Mesendoderm (in vitro differentiated cells): ENCODE data around the gene MGAT5.

Source experiments
- DNase-seq: peaks from one replicate; pipeline ENCODE4 v3.0.0; 2013
- H2AK5ac ChIP-seq: 2 replicates; pipeline ENCODE4 v1.6.1; 2013; ENCODE audit warnings: low read length, inconsistent platforms
- H2BK120ac ChIP-seq: 2 replicates; pipeline ENCODE4 v1.6.1; 2013; ENCODE audit warnings: low read depth, mild to moderate bottlenecking, low read length, moderate library complexity, mixed read lengths
- H2BK15ac ChIP-seq: replicated peaks from 2 replicates; pipeline ENCODE4 v1.6.1; 2013; ENCODE audit warnings: low read depth, mild to moderate bottlenecking, moderate library complexity
- H2BK5ac ChIP-seq: 2 replicates; pipeline ENCODE4 v1.6.1; 2013; ENCODE audit warnings: low read length, inconsistent platforms
- H3K18ac ChIP-seq: 2 replicates; pipeline ENCODE4 v1.6.1; 2013; ENCODE audit warnings: mild to moderate bottlenecking, low read length, mixed read lengths
- H3K23ac ChIP-seq: one replicate; pipeline ENCODE4 v1.6.1; 2013; ENCODE audit warnings: low read length
- H3K27ac ChIP-seq: 2 replicates; pipeline ENCODE4 v1.5.1; 2013; ENCODE audit warnings: low read depth, mild to moderate bottlenecking, inconsistent platforms, low read length, moderate library complexity
- H3K27me3 ChIP-seq: 2 replicates; pipeline ENCODE4 v1.6.1; 2013; ENCODE audit warnings: low read length, control low read depth, mild to moderate bottlenecking, inconsistent platforms; ENCODE audit not compliant: insufficient read depth, poor library complexity
- H3K36me3 ChIP-seq: 2 replicates; pipeline ENCODE4 v1.6.1; 2013; ENCODE audit warnings: low read length, inconsistent platforms; ENCODE audit not compliant: control insufficient read depth, insufficient read depth
- H3K4ac ChIP-seq: one replicate; pipeline ENCODE4 v1.6.1; 2013; ENCODE audit warnings: low read depth, mild to moderate bottlenecking, low read length, moderate library complexity
- H3K4me1 ChIP-seq: 2 replicates; pipeline ENCODE4 v1.6.1; 2013; ENCODE audit warnings: low read depth, low read length, inconsistent platforms; ENCODE audit not compliant: control insufficient read depth
- H3K4me2 ChIP-seq: 2 replicates; pipeline ENCODE4 v1.6.1; 2013; ENCODE audit warnings: low read length
- H3K4me3 ChIP-seq: 2 replicates; pipeline ENCODE4 v1.5.1; 2013; ENCODE audit warnings: mild to moderate bottlenecking, low read length
- H3K56ac ChIP-seq: one replicate; pipeline ENCODE4 v1.6.1; 2013; ENCODE audit warnings: low read length
- H3K79me1 ChIP-seq: 2 replicates; pipeline ENCODE4 v1.6.1; 2013; ENCODE audit warnings: low read length, inconsistent platforms
- H3K79me2 ChIP-seq: 2 replicates; pipeline ENCODE4 v1.6.1; 2013; ENCODE audit warnings: mild to moderate bottlenecking, low read length; ENCODE audit not compliant: control insufficient read depth, insufficient read depth
- H3K9ac ChIP-seq: 2 replicates; pipeline ENCODE4 v1.6.1; 2013; ENCODE audit warnings: low read length, inconsistent platforms
- H4K5ac ChIP-seq: one replicate; pipeline ENCODE4 v1.6.1; 2013; ENCODE audit warnings: low read length
- H4K8ac ChIP-seq: one replicate; pipeline ENCODE4 v1.6.1; 2013; ENCODE audit warnings: low read depth, mild to moderate bottlenecking, control low read depth, low read length, moderate library complexity
- WGBS: extraction: QIAGEN DNeasy Blood & Tissue Kit; methylation state at CpG from one replicate; pipeline ENCODE4 v1.1.7; 2013; ENCODE audit warnings: low lambda C conversion rate, missing lambda C conversion rate; ENCODE audit not compliant: insufficient coverage; ENCODE audit errors: extremely low coverage; 5-methylcytosine and 5-hydroxymethylcytosine counted together

The MGAT5 gene

DNA sequence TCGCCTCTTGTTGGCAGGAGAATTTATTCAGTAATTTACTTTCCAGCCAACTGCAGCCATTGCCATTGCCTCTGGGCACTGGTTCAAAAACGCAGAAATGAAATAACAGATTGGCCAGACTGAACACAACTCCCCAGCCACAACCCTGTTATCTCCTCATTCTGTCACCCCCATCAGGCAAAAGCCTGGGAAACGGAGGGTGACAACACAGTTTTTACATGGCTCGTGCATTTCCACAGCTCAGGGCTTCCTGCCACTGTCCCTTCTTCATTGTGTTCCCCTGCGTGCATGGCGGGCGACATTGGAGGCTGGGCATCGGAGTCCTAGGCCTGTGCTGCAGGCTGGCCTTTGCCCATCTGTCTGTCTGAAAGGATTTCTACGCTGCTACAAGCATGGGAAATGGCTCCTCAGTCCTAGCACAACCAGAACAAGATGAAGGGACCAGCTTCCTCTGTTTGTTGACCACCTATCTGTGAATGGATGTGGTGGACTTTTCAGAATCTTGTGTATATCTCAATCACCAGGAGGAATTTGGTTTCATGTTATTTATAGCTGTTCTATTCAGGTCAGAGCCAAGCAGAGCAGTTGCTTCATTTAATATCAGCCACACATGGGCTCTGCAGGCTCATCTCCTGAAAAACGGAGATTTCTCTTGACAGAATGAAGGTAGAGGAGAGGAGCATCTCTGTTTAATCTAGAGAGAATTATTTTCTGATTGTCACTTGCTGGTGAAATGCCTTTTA is 107.0 kb downstream of the MGAT5 start:
- no peak for DNase-seq
- Histone ChIP-seq H2AK5ac (no peak overlapping the region), H3K56ac (no peak overlapping the region), H2BK15ac (no peak overlapping the region), H3K36me3 (no peaks in the 10 kb centered on the region), H3K18ac (no peak overlapping the region), H3K9ac (no peak overlapping the region), H3K4ac (no peak overlapping the region), H3K4me3 (no peak overlapping the region), H3K79me1 (no peaks in the 10 kb centered on the region), H2BK120ac (no peak overlapping the region), H3K23ac (no peak overlapping the region), H3K27me3 (no peaks in the 10 kb centered on the region), H3K4me1 (no peaks in the 10 kb centered on the region), H4K8ac (no peak overlapping the region), H2BK5ac (no peak overlapping the region), H3K27ac (no peak overlapping the region), H3K79me2 (no peaks in the 10 kb centered on the region), H4K5ac (no peak overlapping the region), H3K4me2 (no peak overlapping the region)
- WGBS: no CpG with 5 or more reads among the region's 10 CpGs

DNA sequence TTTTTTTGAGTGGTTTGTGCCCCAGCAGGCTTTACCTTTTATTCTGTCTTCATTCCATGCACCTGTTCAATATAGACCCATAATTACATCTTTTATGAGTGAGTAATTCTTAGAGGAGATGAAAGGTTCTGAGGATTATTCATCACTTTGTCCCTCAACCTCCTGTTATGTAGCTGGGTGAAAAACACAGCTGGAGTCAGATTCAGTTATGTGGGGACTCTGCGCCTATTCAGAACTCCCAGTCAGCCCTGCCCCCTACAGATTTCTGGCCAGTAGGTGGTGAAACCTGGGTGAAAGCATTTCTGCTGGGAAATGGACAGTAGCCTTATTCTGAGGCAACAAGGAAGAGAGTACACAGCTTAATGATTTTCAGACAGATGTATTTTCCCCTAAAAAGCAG is 107.8 kb downstream of the MGAT5 start:
- no peaks in the 10 kb centered on the region for H3K79me1 ChIP-seq

DNA sequence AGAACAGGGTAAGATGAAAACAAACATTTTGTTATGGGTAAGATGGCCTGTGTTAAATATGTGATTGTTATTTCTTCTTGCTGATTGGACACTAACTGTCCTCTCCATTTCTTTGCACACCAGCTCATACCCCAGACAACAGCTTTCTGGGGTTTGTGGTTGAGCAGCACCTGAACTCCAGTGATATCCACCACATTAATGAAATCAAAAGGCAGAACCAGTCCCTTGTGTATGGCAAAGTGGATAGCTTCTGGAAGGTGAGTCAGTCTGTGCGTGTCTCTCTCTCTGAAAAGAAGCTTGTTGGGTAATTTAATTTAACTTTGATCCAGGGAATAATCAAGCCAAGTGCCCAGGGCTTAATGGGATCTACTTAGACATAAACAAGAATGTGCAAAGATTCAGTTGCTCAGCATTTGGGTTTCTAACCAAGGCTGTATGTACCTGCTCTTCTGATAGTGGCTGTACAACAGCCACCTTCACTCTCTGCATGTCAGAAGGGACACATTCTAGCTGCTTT is 108.3 kb downstream of the MGAT5 start:
- no CpG with 5 or more reads among the region's 1 CpG for WGBS
- H3K4ac ChIP-seq: no peak overlapping the region
- no peak overlapping the region for H2BK5ac ChIP-seq
- H3K4me1 ChIP-seq: no peaks in the 10 kb centered on the region
- H3K27ac ChIP-seq: no peak overlapping the region
- no peak overlapping the region for H3K9ac ChIP-seq
- H4K8ac ChIP-seq: no peak overlapping the region
- H3K23ac ChIP-seq: no peak overlapping the region
- no peak overlapping the region for H3K18ac ChIP-seq
- H3K79me2 ChIP-seq: no peaks in the 10 kb centered on the region
- no peak overlapping the region for H2BK15ac ChIP-seq
- no peak overlapping the region for H2AK5ac ChIP-seq
- H4K5ac ChIP-seq: no peak overlapping the region
- no peak overlapping the region for H3K56ac ChIP-seq
- H3K4me2 ChIP-seq: no peak overlapping the region
- no peak for DNase-seq
- no peaks in the 10 kb centered on the region for H3K79me1 ChIP-seq
- no peak overlapping the region for H2BK120ac ChIP-seq
- no peak overlapping the region for H3K4me3 ChIP-seq
- no peaks in the 10 kb centered on the region for H3K36me3 ChIP-seq
- no peaks in the 10 kb centered on the region for H3K27me3 ChIP-seq

More for the DNA sequence above, 107.8 kb downstream of the MGAT5 start:
- H4K8ac ChIP-seq: no peak overlapping the region
- H3K9ac ChIP-seq: no peak overlapping the region
- H3K27me3 ChIP-seq: no peaks in the 10 kb centered on the region
- H3K4me2 ChIP-seq: no peak overlapping the region
- DNase-seq: no peak
- no peak overlapping the region for H3K56ac ChIP-seq
- H2BK5ac ChIP-seq: no peak overlapping the region
- no peak overlapping the region for H4K5ac ChIP-seq
- H3K79me2 ChIP-seq: no peaks in the 10 kb centered on the region
- no peak overlapping the region for H3K23ac ChIP-seq
- no CpG with 5 or more reads among the region's 1 CpG for whole genome bisulfite sequencing
- H3K4ac ChIP-seq: no peak overlapping the region
- H2BK15ac ChIP-seq: no peak overlapping the region
- no peaks in the 10 kb centered on the region for H3K4me1 ChIP-seq
- no peaks in the 10 kb centered on the region for H3K36me3 ChIP-seq
- no peak overlapping the region for H2AK5ac ChIP-seq
- no peak overlapping the region for H3K18ac ChIP-seq
- H3K27ac ChIP-seq: no peak overlapping the region
- H2BK120ac ChIP-seq: no peak overlapping the region
- no peak overlapping the region for H3K4me3 ChIP-seq

DNA sequence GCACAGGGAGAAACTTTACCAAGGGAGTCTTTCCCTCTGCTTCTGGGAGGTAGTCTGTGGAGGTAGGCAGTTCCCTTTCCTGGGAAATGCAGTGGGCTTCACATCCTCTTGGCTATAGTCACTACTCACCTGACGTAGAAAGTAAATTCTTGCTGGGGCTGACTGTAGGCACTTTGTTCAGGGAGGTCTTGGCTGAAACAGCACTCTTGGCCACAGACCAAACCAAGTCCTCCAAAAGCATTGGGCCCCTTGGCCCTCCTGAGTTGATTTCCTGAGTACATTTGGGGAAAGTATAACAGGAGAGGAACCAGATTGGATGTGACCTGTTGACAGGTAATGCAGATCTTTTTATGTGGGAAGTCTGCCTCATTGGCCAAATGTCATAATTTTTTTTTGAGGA is 108.9 kb downstream of the MGAT5 start:
- H3K4me1 ChIP-seq: no peaks in the 10 kb centered on the region
- no peaks in the 10 kb centered on the region for H3K36me3 ChIP-seq
- H3K27ac ChIP-seq: no peak overlapping the region
- no peak overlapping the region for H3K18ac ChIP-seq
- H3K56ac ChIP-seq: no peak overlapping the region
- no peaks in the 10 kb centered on the region for H3K79me2 ChIP-seq
- no peaks in the 10 kb centered on the region for H3K79me1 ChIP-seq
- no peak overlapping the region for H2BK5ac ChIP-seq
- no peak overlapping the region for H3K23ac ChIP-seq
- no peak for DNase-seq
- H3K27me3 ChIP-seq: no peaks in the 10 kb centered on the region
- WGBS: no CpG with 5 or more reads among the region's 1 CpG
- no peak overlapping the region for H4K8ac ChIP-seq
- H4K5ac ChIP-seq: no peak overlapping the region
- no peak overlapping the region for H2AK5ac ChIP-seq
- no peak overlapping the region for H3K4me3 ChIP-seq
- no peak overlapping the region for H2BK120ac ChIP-seq
- no peak overlapping the region for H3K9ac ChIP-seq
- no peak overlapping the region for H2BK15ac ChIP-seq
- H3K4ac ChIP-seq: no peak overlapping the region
- H3K4me2 ChIP-seq: no peak overlapping the region

DNA sequence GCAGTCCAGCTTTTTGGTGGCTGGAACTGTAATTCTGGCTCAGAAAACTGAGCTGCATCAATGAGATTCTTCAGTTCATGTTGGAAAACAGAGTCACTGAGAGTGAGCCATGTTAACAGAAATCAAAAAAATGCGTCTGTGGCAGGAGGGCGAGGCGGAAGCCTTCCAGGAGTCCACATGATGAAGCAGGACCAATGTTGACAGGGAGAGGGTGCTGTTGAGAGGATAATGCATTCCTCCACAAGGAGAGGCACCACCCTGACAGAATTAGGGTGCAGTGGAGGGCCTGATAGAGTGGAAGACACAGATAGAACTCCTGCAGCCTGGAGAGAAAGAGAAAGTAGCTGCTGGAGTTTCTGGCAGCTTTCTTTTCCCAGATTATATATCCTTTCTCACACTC is 111.5 kb downstream of the MGAT5 start:
- Histone ChIP-seq H4K5ac (no peak overlapping the region), H4K8ac (no peak overlapping the region), H2AK5ac (no peak overlapping the region), H2BK15ac (no peak overlapping the region), H3K36me3 (no peaks in the 10 kb centered on the region), H3K9ac (no peak overlapping the region), H3K18ac (no peak overlapping the region), H3K4me2 (no peak overlapping the region), H3K4me1 (no peaks in the 10 kb centered on the region), H3K79me1 (no peaks in the 10 kb centered on the region), H3K27me3 (no peaks in the 10 kb centered on the region), H2BK5ac (no peak overlapping the region), H3K23ac (no peak overlapping the region), H3K79me2 (no peaks in the 10 kb centered on the region), H3K56ac (no peak overlapping the region), H3K27ac (no peak overlapping the region), H3K4ac (no peak overlapping the region), H2BK120ac (no peak overlapping the region), H3K4me3 (no peak overlapping the region)
- no CpG with 5 or more reads among the region's 3 CpGs for WGBS
- peak; percentile 59 for DNase-seq

DNA sequence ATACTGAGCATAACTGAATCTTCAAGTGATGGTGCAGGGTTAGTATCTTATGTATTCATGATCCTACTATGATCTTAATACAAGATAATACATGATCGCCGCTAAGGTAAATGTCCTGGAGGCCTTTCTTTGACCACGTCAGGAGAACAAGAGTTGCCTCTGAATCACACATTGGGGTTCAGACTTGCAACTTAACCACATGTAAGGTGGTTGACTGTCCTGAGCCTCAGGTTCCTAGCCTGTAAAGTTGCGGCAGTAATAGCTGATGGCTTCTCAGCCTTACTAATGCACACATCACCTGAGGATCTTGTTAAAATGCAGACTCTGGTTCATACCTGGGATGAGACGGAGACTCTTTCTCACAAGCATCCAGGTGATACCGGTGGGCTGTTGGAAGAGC is 112.5 kb downstream of the MGAT5 start:
- no peak overlapping the region for H3K4me3 ChIP-seq
- H3K23ac ChIP-seq: no peak overlapping the region
- no peak overlapping the region for H3K18ac ChIP-seq
- no peaks in the 10 kb centered on the region for H3K79me1 ChIP-seq
- no peak for DNase-seq
- no peaks in the 10 kb centered on the region for H3K36me3 ChIP-seq
- H3K4ac ChIP-seq: no peak overlapping the region
- H3K56ac ChIP-seq: no peak overlapping the region
- no peaks in the 10 kb centered on the region for H3K4me1 ChIP-seq
- H3K9ac ChIP-seq: no peak overlapping the region
- no peak overlapping the region for H3K4me2 ChIP-seq
- no peak overlapping the region for H4K5ac ChIP-seq
- no peaks in the 10 kb centered on the region for H3K27me3 ChIP-seq
- no peak overlapping the region for H3K27ac ChIP-seq
- no peak overlapping the region for H2BK5ac ChIP-seq
- H2AK5ac ChIP-seq: no peak overlapping the region
- H4K8ac ChIP-seq: no peak overlapping the region
- H2BK15ac ChIP-seq: no peak overlapping the region
- WGBS: no CpG with 5 or more reads among the region's 6 CpGs
- H2BK120ac ChIP-seq: no peak overlapping the region
- no peaks in the 10 kb centered on the region for H3K79me2 ChIP-seq
